K562 (cell line): ENCODE measurements around the gene NXF1. TPM values are rescaled to one million over a fixed set of nuclear protein-coding genes. Genes with fewer than 3 reads are reported as not detected.

Experiments
- C11orf30 ChIP-seq: fragments of 450-650 bp; IDR thresholded peaks from 2 replicates; pipeline ENCODE4 v1.6.1; 2016; ENCODE audit warnings: low read depth, mild to moderate bottlenecking
- HMGN3 ChIP-seq: IDR thresholded peaks from 2 replicates; pipeline ENCODE4 v1.6.1; 2011; ENCODE audit warnings: borderline replicate concordance, low read depth, mild to moderate bottlenecking, mixed read lengths, low read length; ENCODE audit not compliant: insufficient read length; ENCODE audit errors: extremely low read depth
- MBD2 ChIP-seq: sonication (generic); IDR thresholded peaks from 2 replicates; pipeline ENCODE4 v1.6.1; 2016; ENCODE audit warnings: low read depth, borderline replicate concordance
- NFIC ChIP-seq: fragments of 450-650 bp; IDR thresholded peaks from 2 replicates; pipeline ENCODE4 v1.6.1; 2017; ENCODE audit warnings: mild to moderate bottlenecking, inconsistent platforms
- SMARCA4 ChIP-seq: fragments of 450-650 bp; IDR thresholded peaks from 2 replicates; pipeline ENCODE4 v1.6.1; 2016
- STAT5A ChIP-seq: IDR thresholded peaks from 2 replicates; pipeline ENCODE4 v1.6.1; 2012; ENCODE audit warnings: low read length, inconsistent platforms, borderline replicate concordance
- ZNF197 ChIP-seq: fragments of 200-800 bp; sonication (Bioruptor generic); IDR thresholded peaks from 2 replicates; pipeline ENCODE4 v1.6.1; 2016; ENCODE audit warnings: low read depth, missing genetic modification characterization, missing compliant biosample characterization
- polyA plus RNA-seq, 8 experiments: library from polyadenylated mRNA; depleted of rRNA in 4 of 8; stranded (reverse) in 5 of 8; unstranded in 3 of 8; fragments of >200 nt; fragmentation: Nextera tagmentation in 2 of 8; fragmentation: Illumina TruSeq in 1 of 8; extraction: Ambion mirVana in 2 of 8; extraction: Trizol in 1 of 8; gene quantifications; 2 replicates each; pipeline versions ENCODE4 v1.2.1 to v1.2.3, GENCODE V29; 2011 to 2014; ENCODE audit warnings: inconsistent platforms in 1 of 8, missing spikeins in 1 of 8
- total RNA-seq, 7 experiments: library from RNA; depleted of rRNA in 6 of 7; stranded (reverse); fragments of >200 nt in 6 of 7; fragmentation: Illumina TruSeq in 2 of 7; extraction: Trizol in 2 of 7; gene quantifications; 2 replicates each; pipeline versions ENCODE4 v1.2.1 to v1.2.3, GENCODE V29; 2011 to 2021; ENCODE audit warnings: low replicate concordance in 1 of 7
- TF ChIP-seq, protein P1 (sequence below): sonication (generic); formaldehyde crosslinking; IDR thresholded peaks from 2 replicates; pipeline ENCODE4 v1.8.1; 2023; ENCODE audit warnings: missing genetic modification reagents, mild to moderate bottlenecking, borderline replicate concordance
- TF ChIP-seq, protein P2 (sequence below): sonication (generic); formaldehyde crosslinking; IDR thresholded peaks from 2 replicates; pipeline ENCODE4 v1.8.0; 2022; ENCODE audit warnings: mild to moderate bottlenecking, missing genetic modification reagents
- TF ChIP-seq, protein P3 (sequence below): fragments of 450-650 bp; formaldehyde crosslinking; conservative IDR thresholded peaks from 2 replicates; pipeline ENCODE4 v1.4.0; 2022; ENCODE audit warnings: mild to moderate bottlenecking, missing genetic modification characterization

Gene NXF1
- total and polyA plus RNA-seq, 9 of the 15 experiments (the other 6 are each of a cell fraction or from before 2014, with no cell fraction given), result 18.1 to 98.3 (median 35.8) TPM

DNA sequence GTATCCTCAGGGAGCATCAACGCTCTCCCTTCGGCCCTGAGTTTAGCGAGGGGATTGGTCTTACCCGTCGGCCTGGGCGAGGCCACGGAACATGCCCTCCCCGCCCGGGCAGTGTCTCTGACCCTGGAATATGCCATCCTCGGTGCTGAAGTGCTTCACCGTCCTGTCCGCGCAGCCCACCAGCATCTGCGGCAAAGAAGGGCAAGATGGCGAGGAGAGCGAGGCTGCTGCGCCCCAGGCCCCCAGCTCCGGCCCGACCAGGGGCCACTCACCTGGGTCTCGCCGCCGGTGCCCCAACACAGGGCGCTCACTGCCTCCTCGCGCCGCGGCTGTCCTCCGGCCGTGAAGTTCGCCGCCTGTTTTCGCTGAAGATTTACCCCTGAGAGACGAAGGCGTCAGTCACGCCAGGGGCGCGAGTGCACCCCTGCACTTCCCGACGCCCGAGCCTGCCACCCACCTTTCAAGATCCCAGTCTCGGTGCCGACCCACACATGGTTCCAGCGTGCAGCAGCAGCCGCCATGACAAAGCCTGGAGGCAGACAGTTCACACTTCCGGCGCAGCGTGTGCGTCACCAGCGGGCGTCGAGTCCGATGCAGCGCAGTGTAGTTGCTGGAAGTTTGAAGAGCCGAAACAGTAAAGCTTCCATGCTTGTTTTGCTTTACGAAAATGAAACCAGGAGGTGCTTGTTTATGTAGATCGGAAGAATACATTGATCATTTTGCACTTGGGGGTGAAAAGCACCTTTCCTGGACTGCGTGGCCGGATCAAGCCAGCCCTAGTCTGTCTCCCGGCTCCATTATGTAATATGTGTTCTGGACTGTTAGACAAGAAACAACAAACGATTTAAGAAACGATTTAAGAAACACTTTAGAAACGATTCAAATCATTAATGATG lies 34.1 kb upstream of the NXF1 start, which contains the start of gene WDR74 (continued):
- TF ChIP-seq, protein P1, sequence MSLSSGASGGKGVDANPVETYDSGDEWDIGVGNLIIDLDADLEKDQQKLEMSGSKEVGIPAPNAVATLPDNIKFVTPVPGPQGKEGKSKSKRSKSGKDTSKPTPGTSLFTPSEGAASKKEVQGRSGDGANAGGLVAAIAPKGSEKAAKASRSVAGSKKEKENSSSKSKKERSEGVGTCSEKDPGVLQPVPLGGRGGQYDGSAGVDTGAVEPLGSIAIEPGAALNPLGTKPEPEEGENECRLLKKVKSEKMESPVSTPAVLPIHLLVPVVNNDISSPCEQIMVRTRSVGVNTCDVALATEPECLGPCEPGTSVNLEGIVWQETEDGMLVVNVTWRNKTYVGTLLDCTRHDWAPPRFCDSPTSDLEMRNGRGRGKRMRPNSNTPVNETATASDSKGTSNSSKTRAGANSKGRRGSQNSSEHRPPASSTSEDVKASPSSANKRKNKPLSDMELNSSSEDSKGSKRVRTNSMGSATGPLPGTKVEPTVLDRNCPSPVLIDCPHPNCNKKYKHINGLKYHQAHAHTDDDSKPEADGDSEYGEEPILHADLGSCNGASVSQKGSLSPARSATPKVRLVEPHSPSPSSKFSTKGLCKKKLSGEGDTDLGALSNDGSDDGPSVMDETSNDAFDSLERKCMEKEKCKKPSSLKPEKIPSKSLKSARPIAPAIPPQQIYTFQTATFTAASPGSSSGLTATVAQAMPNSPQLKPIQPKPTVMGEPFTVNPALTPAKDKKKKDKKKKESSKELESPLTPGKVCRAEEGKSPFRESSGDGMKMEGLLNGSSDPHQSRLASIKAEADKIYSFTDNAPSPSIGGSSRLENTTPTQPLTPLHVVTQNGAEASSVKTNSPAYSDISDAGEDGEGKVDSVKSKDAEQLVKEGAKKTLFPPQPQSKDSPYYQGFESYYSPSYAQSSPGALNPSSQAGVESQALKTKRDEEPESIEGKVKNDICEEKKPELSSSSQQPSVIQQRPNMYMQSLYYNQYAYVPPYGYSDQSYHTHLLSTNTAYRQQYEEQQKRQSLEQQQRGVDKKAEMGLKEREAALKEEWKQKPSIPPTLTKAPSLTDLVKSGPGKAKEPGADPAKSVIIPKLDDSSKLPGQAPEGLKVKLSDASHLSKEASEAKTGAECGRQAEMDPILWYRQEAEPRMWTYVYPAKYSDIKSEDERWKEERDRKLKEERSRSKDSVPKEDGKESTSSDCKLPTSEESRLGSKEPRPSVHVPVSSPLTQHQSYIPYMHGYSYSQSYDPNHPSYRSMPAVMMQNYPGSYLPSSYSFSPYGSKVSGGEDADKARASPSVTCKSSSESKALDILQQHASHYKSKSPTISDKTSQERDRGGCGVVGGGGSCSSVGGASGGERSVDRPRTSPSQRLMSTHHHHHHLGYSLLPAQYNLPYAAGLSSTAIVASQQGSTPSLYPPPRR (CRISPR knock-in tag), result peak; percentile 88; the same call in 1 of the 2 replicates
- TF ChIP-seq, protein P2, sequence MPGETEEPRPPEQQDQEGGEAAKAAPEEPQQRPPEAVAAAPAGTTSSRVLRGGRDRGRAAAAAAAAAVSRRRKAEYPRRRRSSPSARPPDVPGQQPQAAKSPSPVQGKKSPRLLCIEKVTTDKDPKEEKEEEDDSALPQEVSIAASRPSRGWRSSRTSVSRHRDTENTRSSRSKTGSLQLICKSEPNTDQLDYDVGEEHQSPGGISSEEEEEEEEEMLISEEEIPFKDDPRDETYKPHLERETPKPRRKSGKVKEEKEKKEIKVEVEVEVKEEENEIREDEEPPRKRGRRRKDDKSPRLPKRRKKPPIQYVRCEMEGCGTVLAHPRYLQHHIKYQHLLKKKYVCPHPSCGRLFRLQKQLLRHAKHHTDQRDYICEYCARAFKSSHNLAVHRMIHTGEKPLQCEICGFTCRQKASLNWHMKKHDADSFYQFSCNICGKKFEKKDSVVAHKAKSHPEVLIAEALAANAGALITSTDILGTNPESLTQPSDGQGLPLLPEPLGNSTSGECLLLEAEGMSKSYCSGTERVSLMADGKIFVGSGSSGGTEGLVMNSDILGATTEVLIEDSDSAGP, result 0 out of 2 replicates have a peak, but pooled peaks have one; percentile 15
- TF ChIP-seq STAT5A (no peak), ZNF197 (CRISPR knock-in tag) (no peak), MBD2 (peak; percentile 79; the same call in 1 of the 2 replicates), HMGN3 (peak; percentile 73), SMARCA4 (no peak), C11orf30 (peak; percentile 98), NFIC (0 out of 2 replicates have a peak, but pooled peaks have one; percentile 14)
- TF ChIP-seq, protein P3, sequence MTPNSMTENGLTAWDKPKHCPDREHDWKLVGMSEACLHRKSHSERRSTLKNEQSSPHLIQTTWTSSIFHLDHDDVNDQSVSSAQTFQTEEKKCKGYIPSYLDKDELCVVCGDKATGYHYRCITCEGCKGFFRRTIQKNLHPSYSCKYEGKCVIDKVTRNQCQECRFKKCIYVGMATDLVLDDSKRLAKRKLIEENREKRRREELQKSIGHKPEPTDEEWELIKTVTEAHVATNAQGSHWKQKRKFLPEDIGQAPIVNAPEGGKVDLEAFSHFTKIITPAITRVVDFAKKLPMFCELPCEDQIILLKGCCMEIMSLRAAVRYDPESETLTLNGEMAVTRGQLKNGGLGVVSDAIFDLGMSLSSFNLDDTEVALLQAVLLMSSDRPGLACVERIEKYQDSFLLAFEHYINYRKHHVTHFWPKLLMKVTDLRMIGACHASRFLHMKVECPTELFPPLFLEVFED (CRISPR knock-in tag), result 0 out of 2 replicates have a peak, but pooled peaks have one; percentile 21
